GM11168 (cell line): ENCODE results near the gene NRG3.
"Not testable (repeated sequence)": the region's sequence is repeated elsewhere in the genome, so short reads cannot be mapped to it uniquely, and the experiment has no call there.

Experiments
- in situ Hi-C: fragments of 300-500 bp; cut with MboI; formaldehyde crosslinking; loops from one replicate; pipeline ENCODE4 v1.12.0; 2022; ENCODE audit warnings: low sequenced_read_pairs; ENCODE audit not compliant: unreplicated experiment

Gene NRG3

GRCh38 chr10:82622479-82622878, 747.5 kb downstream of the NRG3 start:
- in situ Hi-C loops: no loop called here

DNA sequence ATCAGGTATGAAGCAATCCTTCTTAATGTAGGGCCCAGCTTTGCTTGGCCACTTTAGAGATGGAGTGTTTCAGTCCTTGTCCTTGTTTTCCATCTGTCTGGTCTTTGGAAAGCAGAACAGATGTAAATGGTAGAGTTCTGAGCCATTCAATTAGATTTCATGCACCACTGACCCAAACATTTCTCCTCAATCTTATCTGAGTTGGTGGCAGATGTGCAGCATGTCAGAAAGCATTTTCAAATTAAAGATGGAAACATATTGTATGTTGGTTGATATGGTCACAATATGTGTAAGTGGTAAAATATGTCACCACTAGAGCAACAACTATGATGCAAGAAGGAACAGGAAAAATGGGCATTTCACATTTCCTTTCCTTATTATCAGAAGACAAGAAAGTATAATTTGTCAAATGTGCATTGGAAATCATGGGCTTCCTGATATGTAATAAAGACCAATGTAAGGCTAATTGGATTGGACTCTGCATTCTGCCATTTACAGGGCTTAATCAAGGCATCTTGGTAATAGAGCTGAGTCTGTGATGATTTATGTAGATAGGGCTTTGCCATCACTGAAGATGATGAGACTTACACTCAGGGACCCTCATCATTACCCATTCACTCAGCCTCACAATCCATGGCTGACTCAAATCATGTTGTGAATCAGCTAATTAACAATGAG, 750.7 kb downstream of the NRG3 start:
- in situ Hi-C loops: no loop called here

GRCh38 chr10:82628373-82628772, 753.4 kb downstream of the NRG3 start:
- in situ Hi-C loops: no loop called here

DNA sequence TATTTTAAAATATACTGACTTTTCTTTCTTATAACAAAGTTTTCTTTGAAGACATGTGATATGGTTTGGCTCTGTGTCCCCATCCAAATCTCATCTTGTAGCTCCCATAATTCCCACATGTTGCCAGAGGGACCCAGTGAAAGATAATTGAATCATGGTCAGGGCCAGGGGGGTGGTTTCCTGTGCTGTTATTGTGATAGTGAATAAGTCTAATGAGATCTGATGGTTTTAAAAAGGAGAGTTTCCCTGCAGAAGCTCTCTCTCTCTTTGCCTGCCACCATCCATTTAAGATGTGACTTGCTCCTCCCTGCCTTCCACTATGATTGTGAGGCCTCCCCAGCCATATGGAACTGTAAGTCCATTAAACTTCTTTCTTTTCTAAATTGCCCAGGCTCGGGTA, 768.1 kb downstream of the NRG3 start:
- in situ Hi-C loops: no loop called here

DNA sequence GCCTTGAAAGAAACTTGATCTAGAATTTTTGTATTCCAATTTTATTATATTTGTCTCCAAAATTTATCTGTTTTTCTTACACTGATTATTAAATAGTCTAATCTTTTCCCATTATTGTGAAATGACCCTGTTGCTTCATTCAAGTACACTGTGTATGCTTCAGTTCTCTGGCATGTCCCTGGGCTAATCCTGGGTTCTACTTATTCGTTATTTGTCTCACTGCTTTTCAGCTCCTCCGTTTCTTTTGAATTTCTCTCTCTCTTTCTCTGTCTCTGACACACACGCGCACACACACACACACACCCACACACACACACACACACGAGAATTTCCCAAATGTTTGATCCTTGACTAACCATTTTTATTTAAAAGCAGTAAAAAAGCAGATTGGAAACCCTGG, 768.6 kb downstream of the NRG3 start:
- in situ Hi-C loops: no loop called here

GRCh38 chr10:82645221-82645620, 770.2 kb downstream of the NRG3 start:
- in situ Hi-C loops: no loop called here

DNA sequence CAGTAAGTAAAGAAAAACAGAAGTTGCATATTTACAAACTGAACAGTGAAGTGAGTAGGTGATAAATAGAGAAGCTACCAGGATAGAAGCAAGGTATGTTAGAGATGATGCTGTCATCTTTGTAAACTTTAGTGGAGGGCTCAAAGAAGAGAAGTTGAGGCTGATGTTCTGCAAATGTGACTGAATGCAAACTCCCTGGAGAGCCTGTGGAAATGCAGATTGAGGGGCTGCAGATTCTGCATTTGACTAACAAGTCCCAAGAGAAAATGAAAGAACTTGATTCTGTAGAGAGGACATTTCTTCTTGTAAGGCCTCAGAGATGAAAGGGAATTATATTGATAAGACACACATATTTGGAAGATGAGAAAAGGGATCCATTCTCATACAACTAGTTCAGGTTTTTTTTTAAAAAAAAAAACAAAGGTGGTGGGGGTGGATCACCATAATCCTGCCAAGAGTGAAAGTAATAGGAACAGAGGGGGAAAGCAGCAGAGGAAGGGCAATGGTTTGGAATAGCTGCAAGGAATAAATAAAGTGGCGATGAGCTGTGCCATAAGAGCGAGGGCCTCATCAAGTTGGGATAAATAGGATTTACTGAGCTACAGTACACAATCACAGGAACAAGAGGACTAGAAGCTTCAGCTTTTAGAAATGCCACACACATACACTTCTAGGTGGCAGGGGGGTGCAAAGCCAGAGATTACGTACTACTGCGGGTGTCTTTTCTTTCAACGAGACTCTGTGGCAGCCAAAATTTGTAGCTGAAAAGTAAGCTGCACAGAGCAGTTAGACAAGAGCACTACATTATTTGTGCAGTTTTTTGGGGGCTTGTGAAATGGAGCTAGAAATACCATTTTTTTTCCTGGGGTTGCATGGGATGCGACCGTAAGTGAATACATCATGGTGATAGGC, 778.5 kb downstream of the NRG3 start:
- in situ Hi-C loops: no loop called here

- in situ Hi-C loops: no loop called here
Observed at GRCh38 chr10:82660205-82660604, 785.2 kb downstream of the NRG3 start.

GRCh38 chr10:82660986-82661385, 786.0 kb downstream of the NRG3 start:
- in situ Hi-C loops: no loop called here

- in situ Hi-C loops: no loop called here
Observed at GRCh38 chr10:82661701-82662100, 786.7 kb downstream of the NRG3 start.

DNA sequence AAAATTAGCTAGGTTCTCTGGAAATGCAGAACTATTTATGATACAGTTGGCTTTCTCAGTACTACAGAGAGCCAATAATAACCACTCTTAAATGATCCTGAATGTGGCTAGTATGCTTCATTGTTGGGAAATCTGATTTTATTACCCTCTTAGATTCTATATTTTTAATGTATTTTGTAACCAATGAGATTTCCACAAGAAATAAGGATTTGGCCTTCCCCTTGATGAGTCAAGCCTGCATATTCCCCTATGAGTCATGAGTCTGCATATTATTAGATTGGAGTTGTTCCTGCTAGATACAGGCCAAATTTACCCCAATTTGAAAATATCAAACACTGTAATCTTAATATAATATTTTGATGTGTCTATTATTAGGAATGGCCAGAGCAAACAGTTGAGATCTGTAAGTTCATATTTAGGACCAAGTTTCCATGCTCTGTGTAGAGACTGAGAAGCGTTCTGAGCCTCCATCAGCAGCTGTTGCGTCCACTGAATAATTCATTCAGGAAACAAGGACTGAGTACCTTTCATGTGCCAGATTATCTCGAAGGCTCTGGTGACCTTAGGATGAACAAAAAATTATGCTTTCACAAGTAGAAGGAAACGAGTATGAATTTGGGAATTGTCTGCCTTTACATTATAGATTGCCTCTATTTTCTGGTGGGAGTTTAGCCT, 793.4 kb downstream of the NRG3 start:
- in situ Hi-C loops: no loop called here

GRCh38 chr10:82674036-82674435, 799.0 kb downstream of the NRG3 start:
- in situ Hi-C loops: no loop called here

GRCh38 chr10:82677932-82678331, 802.9 kb downstream of the NRG3 start:
- in situ Hi-C loops: not testable (repeated sequence)

DNA sequence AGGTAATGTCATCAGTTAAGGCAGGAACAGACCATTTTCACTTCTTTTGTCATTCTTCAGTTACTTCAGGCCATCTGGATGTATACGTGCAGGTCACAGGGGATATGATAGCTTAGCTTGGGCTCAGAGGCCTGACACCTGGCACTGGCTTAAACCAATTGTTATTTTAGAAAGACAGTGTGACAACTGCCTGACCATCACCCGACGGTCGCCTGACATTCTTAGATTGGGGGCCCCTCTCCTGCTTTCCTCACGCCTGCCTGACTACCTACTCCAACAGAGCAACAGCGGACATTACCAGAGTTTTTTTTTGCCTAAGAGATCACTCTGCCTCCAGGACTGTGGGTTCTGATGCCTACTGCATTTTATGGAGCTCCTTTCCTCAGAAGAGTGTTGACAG, 803.5 kb downstream of the NRG3 start:
- in situ Hi-C loops: not testable (repeated sequence)

DNA sequence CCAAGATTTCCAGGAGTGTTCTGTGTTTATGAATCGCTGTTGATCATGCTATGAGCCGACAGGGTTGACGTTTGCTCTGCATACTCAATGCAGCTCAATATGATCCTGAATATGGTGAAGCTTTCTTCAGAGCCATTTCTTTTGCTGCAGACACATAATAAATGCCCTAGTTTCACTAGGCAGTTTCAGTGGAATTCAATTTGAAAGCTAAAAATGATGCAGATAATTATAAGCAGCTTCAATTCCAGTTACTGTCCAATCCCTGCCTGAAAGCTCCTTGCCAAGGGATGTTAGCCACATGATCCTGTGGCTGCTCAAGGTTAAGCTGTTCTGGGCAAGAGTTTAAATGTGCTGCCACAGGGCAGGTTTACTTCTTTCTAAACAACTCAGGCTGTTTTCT, 805.6 kb downstream of the NRG3 start:
- in situ Hi-C loops: no loop called here

DNA sequence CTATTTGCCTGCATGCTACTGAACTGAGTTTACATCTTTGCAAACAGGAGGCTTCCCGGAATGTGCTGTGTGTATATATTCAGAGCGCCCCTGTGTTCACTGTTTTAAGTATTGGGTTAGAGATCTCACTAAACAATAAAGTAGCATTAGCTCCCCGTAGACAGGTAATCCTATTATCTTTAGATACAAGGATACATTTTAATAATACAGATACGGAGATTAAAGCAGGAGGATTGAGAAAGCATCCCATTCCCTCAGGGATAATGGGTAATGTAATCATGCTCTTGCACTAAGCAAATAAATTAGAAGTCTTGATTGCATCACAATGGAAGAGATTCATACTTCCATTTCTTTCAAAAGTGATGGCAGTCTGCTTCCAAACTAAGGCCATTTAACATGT, 809.0 kb downstream of the NRG3 start:
- in situ Hi-C loops: no loop called here

DNA sequence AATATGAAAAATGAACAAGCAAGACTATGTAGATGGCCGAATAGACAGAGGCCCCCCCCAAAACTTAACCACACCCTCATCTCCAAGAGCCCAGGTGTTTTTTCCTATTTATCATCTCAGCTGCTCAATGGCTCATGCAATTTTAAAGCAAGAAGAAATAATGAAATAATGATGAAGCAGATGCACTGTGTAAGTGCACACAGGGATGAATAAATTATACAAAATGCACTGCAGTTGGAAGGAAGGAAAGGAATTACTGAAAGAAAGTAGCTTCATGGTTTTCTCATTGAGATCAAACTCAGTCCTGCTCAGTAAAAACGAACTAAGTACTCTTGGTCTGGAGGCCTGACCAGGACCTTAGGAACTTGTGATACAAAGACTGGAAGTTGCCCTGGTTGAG, 810.1 kb downstream of the NRG3 start:
- in situ Hi-C loops: no loop called here

- in situ Hi-C loops: no loop called here
Observed at GRCh38 chr10:82691211-82691610, 816.2 kb downstream of the NRG3 start.

GRCh38 chr10:82692458-82692857, 817.5 kb downstream of the NRG3 start:
- in situ Hi-C loops: no loop called here

- in situ Hi-C loops: no loop called here
Observed at GRCh38 chr10:82721831-82722230, 846.8 kb downstream of the NRG3 start.

DNA sequence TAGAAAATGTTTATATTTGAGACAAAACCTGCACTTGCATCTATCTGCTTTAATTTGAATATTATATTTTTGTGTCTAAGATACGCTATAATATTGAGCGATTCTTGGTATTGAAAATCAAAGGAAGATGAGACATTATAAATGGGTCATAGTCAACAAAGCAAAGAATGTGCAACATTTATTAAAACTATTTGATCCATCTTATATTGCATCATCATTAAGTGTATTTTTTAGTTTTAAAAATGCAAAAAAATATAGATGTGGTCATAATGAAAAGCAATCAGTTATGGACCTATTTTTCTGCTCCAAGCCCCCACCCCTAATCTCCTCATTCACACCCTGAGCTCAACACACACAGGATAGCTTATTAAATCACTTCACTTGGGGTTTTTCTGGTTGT, 847.3 kb downstream of the NRG3 start:
- in situ Hi-C loops: no loop called here
